Smooth muscle cell (in vitro differentiated cells): Measurements from ENCODE around the gene KANSL1. TPM values are rescaled to one million over a fixed set of nuclear protein-coding genes. Genes with fewer than 3 reads are reported as not detected.
A peak's percentile ranks its signal among the peaks of the same experiment; 100 is the strongest.

Source experiments
- DNase-seq: peaks from one replicate; lab custom pipeline; 2025; ENCODE audit not compliant: unreplicated experiment; lab: John Stamatoyannopoulos, UW
- H2AFZ ChIP-seq: fragments of 200-600 bp; sonication (generic); 2 replicates; pipeline ENCODE4 v1.6.0; 2016; ENCODE audit warnings: antibody characterized with exemption, low read depth, mild to moderate bottlenecking
- H3F3A ChIP-seq: fragments of 200-600 bp; sonication (generic); 2 replicates; pipeline ENCODE4 v1.6.0; 2017; ENCODE audit warnings: antibody characterized with exemption, low read depth
- H3K27ac ChIP-seq: fragments of 200-600 bp; sonication (generic); 2 replicates; pipeline ENCODE4 v1.5.1; 2016; ENCODE audit warnings: low read depth, mild to moderate bottlenecking
- H3K27me3 ChIP-seq: fragments of 200-600 bp; sonication (generic); 2 replicates; pipeline ENCODE4 v1.6.1; 2016; ENCODE audit warnings: low read depth, mild to moderate bottlenecking
- H3K36me3 ChIP-seq: fragments of 200-600 bp; sonication (generic); 2 replicates; pipeline ENCODE4 v1.5.1; 2016; ENCODE audit warnings: low read depth
- H3K4me1 ChIP-seq: fragments of 200-600 bp; sonication (generic); 2 replicates; pipeline ENCODE4 v1.5.1; 2016; ENCODE audit warnings: low read depth
- H3K4me2 ChIP-seq: fragments of 200-600 bp; sonication (generic); 2 replicates; pipeline ENCODE4 v1.6.0; 2016; ENCODE audit warnings: mild to moderate bottlenecking
- H3K4me3 ChIP-seq: fragments of 200-600 bp; sonication (generic); 2 replicates; pipeline ENCODE4 v1.5.1; 2016; ENCODE audit warnings: mild to moderate bottlenecking
- H3K79me2 ChIP-seq: fragments of 200-600 bp; sonication (generic); 2 replicates; pipeline ENCODE4 v1.6.0; 2016; ENCODE audit warnings: low read depth, mild to moderate bottlenecking
- H3K9ac ChIP-seq: fragments of 200-600 bp; sonication (generic); 2 replicates; pipeline ENCODE4 v1.6.0; 2016; ENCODE audit warnings: low read depth
- H3K9me3 ChIP-seq: fragments of 200-600 bp; sonication (generic); replicated peaks from 2 replicates; pipeline ENCODE4 v1.5.1; 2016; ENCODE audit warnings: low read depth
- H4K20me1 ChIP-seq: fragments of 200-600 bp; sonication (generic); 2 replicates; pipeline ENCODE4 v1.6.0; 2016; ENCODE audit warnings: low read depth
- WGBS: methylation state at CpG from one replicate; pipeline ENCODE4 v1.1.7; 2016; ENCODE audit warnings: low lambda C conversion rate; 5-methylcytosine and 5-hydroxymethylcytosine counted together
- polyA plus RNA-seq: library from polyadenylated mRNA; unstranded; fragments of >200 nt; fragmentation: Nextera tagmentation; extraction: Ambion mirVana; gene quantifications from 2 replicates; pipeline ENCODE4 v1.2.1, GENCODE V29; 2016
- total RNA-seq: library from RNA; depleted of rRNA; stranded (reverse); fragments of >200 nt; gene quantifications from 2 replicates; pipeline ENCODE4 v1.2.3, GENCODE V29; 2014
- TF ChIP-seq, protein P1 (sequence below): fragments of 200-600 bp; sonication (generic); IDR thresholded peaks from 2 replicates; pipeline ENCODE4 v1.5.1; 2017; ENCODE audit warnings: borderline replicate concordance, mild to moderate bottlenecking, antibody characterized with exemption; ENCODE audit not compliant: insufficient read depth, poor library complexity, severe bottlenecking

The KANSL1 gene
- total and polyA plus RNA-seq, 2 experiments from 2014 or later: 16.9 to 69.7 TPM

DNA sequence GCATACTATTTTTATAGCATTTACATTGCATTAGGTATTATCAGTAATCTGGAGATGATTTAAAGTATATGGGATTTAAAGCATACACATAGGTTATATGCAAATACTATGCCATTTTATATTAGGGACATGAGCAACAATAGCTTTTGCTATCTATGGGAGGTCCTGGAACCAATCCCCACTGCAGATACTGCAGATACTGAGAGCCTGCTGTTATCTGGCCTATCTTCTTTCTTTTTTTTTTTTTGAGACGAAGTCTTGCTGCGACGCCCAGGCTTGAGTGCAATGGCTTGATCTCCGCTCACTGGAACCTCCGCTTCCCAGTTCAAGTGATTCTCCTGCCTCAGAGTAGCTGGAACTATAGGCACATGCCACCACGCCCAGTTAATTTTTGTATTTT, 156.7 kb downstream of the KANSL1 start:
- no peaks in the 10 kb centered on the region for H3K27me3 ChIP-seq
- TF ChIP-seq, protein P1, sequence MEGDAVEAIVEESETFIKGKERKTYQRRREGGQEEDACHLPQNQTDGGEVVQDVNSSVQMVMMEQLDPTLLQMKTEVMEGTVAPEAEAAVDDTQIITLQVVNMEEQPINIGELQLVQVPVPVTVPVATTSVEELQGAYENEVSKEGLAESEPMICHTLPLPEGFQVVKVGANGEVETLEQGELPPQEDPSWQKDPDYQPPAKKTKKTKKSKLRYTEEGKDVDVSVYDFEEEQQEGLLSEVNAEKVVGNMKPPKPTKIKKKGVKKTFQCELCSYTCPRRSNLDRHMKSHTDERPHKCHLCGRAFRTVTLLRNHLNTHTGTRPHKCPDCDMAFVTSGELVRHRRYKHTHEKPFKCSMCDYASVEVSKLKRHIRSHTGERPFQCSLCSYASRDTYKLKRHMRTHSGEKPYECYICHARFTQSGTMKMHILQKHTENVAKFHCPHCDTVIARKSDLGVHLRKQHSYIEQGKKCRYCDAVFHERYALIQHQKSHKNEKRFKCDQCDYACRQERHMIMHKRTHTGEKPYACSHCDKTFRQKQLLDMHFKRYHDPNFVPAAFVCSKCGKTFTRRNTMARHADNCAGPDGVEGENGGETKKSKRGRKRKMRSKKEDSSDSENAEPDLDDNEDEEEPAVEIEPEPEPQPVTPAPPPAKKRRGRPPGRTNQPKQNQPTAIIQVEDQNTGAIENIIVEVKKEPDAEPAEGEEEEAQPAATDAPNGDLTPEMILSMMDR: no peak
- no peak for DNase-seq
- no peak overlapping the region for H3K4me2 ChIP-seq
- WGBS: 97% methylated on average over 6 of the region's 6 CpGs
- H3K36me3 ChIP-seq: peaks cover 24% of the 10 kb centered on the region
- H3F3A ChIP-seq: no peaks in the 10 kb centered on the region
- H3K9ac ChIP-seq: no peak overlapping the region
- no peaks in the 10 kb centered on the region for H3K9me3 ChIP-seq
- H4K20me1 ChIP-seq: peaks cover 41% of the 10 kb centered on the region
- no peak overlapping the region for H2AFZ ChIP-seq
- no peak overlapping the region for H3K27ac ChIP-seq
- H3K4me3 ChIP-seq: no peak overlapping the region
- H3K79me2 ChIP-seq: no peaks in the 10 kb centered on the region
- no peaks in the 10 kb centered on the region for H3K4me1 ChIP-seq

DNA sequence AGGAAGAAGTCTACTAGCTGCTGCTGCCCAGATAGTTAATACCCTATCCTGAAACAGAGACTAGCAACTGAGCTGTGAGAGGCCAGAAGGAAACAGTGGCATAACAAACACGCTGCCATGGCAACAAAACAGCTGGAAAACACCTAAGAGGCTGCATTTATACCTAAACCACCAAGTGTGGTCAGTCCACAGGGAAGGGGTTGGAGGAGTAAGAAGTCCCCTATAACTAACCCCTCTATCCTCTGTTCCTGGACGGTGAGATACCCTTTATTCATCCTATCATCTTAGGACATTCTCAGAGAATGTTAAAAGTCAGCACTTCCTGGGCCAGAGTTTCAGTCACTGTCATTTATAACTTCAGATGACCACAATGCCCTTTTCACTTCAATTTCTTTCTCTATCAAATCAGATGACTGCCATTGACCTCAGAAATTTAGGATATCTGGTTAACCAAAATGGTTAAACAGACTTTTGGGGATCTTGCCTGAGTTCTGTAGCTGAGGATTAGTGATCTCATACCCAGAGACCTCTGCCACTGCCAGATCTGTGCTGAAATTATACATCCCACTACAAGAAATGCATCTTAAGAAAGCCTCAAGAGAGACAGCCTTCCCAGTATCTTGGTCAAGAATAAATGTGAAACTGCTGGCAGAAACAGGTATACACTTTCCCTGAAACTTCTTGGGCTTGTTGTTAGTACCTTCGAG, 158.0 kb downstream of the KANSL1 start:
- H3K27ac ChIP-seq: peak overlapping the region; percentile 16
- no peaks in the 10 kb centered on the region for H3F3A ChIP-seq
- DNase-seq: no peak
- no peak overlapping the region for H3K4me3 ChIP-seq
- TF ChIP-seq, protein P1: no peak
- 96% methylated on average over 3 of the region's 3 CpGs for WGBS
- no peaks in the 10 kb centered on the region for H3K79me2 ChIP-seq
- H3K4me2 ChIP-seq: no peak overlapping the region
- H4K20me1 ChIP-seq: peaks cover 35% of the 10 kb centered on the region
- no peaks in the 10 kb centered on the region for H3K4me1 ChIP-seq
- H3K36me3 ChIP-seq: peaks cover 24% of the 10 kb centered on the region
- H3K9me3 ChIP-seq: no peaks in the 10 kb centered on the region
- no peaks in the 10 kb centered on the region for H3K27me3 ChIP-seq
- no peak overlapping the region for H2AFZ ChIP-seq
- no peak overlapping the region for H3K9ac ChIP-seq

- no peak for DNase-seq
- 96% methylated on average over 3 of the region's 3 CpGs for WGBS
- Histone ChIP-seq H3K27ac (no peak overlapping the region), H3F3A (no peaks in the 10 kb centered on the region), H3K36me3 (peaks cover 15% of the 10 kb centered on the region), H3K9ac (no peak overlapping the region), H3K4me3 (no peak overlapping the region), H2AFZ (no peak overlapping the region), H3K79me2 (no peaks in the 10 kb centered on the region), H3K9me3 (no peaks in the 10 kb centered on the region), H3K4me2 (no peak overlapping the region), H3K27me3 (no peaks in the 10 kb centered on the region), H4K20me1 (peaks cover 43% of the 10 kb centered on the region), H3K4me1 (peaks cover 7% of the 10 kb centered on the region)
- TF ChIP-seq, protein P1: no peak
These were observed 159.8 kb downstream of the KANSL1 start for GRCh38 chr17:46033392-46033791.

DNA sequence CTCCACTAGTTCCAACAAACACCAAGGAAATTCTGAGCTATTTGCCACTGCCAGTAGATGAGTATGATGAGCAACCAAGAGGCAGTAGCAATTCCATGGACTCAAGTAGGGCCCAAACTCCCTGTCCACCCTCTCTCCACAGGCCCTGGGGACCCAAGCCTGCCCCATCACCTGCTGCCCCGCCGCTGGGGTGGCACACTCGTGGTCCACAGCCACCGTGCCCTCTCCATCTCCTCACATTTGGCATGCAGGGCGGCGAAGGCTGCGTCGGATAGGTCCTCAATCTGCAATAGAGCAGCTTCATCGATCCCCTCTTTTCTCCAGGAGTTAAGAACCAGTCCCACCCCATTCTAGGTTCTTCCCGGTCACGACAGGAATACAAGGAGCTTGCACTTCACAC, 160.3 kb downstream of the KANSL1 start:
- peaks cover 47% of the 10 kb centered on the region for H4K20me1 ChIP-seq
- H3K27me3 ChIP-seq: no peaks in the 10 kb centered on the region
- no peaks in the 10 kb centered on the region for H3K79me2 ChIP-seq
- peaks cover 7% of the 10 kb centered on the region for H3K4me1 ChIP-seq
- no peak overlapping the region for H3K4me3 ChIP-seq
- H2AFZ ChIP-seq: no peak overlapping the region
- 85% methylated on average over 11 of the region's 11 CpGs for WGBS
- no peaks in the 10 kb centered on the region for H3F3A ChIP-seq
- H3K36me3 ChIP-seq: peaks cover 11% of the 10 kb centered on the region
- no peak overlapping the region for H3K9ac ChIP-seq
- H3K9me3 ChIP-seq: no peaks in the 10 kb centered on the region
- no peak for DNase-seq
- TF ChIP-seq, protein P1: no peak
- no peak overlapping the region for H3K27ac ChIP-seq
- H3K4me2 ChIP-seq: no peak overlapping the region
